Raji (cell line): ENCODE measurements around the gene RIPK1.

ENCODE experiments used
- POLR2A ChIP-seq: IDR thresholded peaks from 2 replicates; pipeline ENCODE4 v1.6.1; 2011; ENCODE audit warnings: low read depth, low read length, control low read depth; ENCODE audit not compliant: insufficient read depth

Gene RIPK1

DNA sequence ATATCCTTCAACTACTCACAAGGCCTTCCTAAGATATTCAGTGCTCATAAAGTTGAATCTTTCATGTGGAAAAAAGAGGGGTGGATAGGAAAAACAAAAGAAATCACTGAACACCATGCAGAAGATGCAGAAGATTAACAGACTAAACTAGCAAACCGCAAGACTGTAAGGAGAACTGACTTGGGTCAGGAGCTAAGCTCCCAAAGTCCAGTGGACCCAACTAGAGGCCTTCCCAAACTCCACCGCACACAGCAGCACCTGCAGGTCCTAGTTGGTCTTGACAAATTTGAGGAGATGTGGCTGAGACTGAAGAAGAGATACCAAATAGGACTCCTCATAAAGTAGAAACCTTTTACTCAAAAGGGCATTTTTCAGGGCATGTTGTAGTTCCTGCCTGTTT, 3.3 kb downstream of the RIPK1 start:
- TF ChIP-seq POLR2A: no peak

DNA sequence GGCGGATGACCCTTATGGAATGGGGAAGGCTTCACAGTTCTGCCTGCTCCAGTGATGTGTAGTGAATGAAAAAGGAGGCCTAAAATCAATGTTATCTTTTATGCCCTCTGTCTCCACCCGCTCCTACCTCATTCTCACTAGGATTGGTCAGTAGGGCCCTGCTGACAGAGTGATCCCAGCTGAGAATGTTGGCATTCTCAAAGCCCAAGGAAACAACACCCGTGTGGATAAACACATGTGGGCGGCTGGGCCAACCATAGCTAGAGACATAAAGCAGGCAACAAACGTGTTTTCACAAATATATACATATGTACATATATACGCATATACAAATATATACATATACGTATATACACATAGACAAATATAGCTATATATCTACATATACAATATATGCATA, 4.5 kb downstream of the RIPK1 start:
- no peak for TF ChIP-seq POLR2A

DNA sequence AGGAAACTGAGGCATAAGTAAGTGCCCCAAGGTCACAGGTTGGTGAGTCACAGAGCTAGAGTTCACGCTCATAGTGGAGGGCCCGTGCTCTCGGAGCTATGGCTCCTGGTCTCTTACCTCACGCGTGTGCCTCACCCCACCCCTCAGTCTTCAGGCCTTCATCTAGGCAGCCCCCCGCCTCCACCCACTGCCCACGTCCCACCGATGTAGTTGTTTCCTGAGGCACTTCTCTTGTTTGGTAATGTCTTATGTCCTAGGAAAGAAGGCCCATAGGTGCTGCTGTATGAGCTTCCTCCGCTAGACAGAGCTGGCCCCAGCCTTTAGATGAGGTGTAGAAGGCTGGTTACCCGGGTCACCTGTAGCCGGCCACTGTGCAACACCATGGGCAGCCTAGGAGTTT, 5.1 kb downstream of the RIPK1 start:
- TF ChIP-seq POLR2A: no peak

DNA sequence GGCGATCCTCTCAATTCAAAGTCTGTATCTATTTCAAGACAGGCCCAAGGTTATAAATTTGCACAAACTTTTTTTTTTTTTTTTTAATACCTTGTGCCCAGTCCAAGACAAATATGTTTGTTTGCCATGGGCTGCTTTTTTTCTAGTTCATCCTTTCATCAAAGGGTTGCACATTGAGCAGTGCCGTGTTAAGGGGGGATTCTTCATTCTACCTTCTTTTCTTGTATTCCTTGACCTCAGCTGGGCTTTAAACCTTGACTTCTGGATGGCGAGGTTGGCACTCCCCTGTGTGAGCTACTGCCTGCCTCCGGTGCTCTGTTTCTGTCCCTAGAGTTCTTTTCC, 7.4 kb downstream of the RIPK1 start:
- TF ChIP-seq POLR2A: no peak

DNA sequence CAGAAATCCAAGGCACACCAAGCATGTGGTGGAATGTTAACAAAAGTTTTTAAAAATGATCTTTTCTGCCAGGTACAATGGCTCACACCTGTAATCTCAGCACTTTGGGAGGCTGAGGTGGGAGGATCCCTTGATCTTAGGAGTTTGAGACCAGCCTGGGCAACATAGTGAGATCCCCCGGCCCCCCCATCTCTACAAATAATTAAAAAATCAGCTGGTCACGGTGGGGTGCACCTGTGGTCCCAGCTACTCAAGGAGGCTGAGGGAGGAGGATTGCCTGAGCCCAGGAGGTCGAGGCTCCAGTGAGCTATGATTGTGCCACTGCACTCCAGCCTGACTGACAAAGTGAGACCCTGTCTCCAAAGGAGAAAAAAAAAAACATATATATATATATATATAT, 8.0 kb downstream of the RIPK1 start:
- TF ChIP-seq POLR2A: no peak

DNA sequence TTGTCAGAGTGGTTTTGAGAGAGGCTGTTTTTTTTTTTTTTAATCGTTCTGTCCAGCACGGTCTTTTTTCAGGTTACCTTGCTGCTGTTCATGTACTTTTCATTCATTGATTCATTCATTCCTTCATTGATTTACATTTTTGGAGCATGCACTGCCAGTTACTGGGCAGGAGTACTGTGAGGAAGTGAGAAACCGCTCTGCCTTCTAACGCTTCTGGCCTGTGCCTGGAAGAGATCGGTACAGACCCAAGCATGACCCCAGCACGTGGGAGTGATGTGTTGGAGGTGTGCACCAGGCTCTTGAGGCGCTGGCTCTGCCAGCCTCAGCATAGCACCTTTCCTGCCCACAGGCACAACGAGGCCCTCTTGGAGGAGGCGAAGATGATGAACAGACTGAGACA, 9.1 kb downstream of the RIPK1 start:
- TF ChIP-seq POLR2A: no peak

DNA sequence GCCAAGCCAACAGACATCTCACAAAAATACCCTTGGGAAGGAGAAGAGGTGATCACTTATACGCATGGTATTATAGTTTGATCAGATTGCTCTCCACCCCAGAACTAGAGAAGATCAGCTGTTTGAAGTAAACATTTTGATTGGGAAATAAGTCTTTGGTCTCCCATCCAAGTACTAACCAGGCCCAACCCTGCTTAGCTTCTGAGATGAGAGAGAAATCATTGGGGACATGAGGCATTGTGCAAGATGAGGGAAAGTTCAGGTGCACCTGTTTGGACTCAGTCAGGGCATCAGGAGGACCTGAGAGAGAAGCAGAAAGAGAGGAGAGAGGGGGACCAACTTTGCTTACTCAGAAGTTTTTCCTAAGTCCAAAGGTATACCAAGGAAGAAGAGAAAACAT, 11.4 kb downstream of the RIPK1 start:
- no peak for TF ChIP-seq POLR2A

DNA sequence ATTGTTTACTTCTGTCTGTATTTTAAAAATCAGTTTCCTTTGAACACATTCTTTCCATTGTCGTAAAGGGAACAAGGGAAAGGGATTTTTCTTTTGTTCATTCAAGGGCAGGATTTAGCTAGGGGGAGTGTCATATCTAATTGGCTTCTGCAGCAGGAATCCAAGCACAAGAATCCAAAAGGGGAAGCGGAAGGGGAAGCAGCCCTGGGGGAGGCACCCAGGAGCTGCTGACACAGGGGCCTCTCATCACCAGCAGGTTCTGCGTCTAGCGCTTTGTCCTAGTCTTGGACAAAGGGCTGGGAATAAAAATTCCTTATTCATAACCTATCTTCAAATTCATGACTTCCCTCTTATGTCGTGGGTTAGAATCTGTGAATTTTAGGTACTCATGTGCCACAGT, 13.7 kb downstream of the RIPK1 start:
- no peak for TF ChIP-seq POLR2A

DNA sequence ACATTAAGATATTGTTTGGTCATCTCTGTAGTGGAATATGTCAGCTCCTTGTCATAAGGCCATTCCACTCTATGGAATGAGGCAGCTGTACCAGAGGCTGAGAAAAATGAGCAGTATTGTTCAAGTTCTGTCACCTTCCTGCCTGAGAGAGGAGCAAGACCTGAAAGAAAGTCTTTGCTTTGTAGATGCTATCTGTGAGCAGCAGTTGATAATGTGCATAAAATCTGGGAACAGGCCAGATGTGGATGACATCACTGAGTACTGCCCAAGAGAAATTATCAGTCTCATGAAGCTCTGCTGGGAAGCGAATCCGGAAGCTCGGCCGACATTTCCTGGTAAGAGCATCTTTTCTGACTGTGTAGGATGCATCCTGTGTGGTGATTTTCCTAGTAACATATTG, 16.8 kb downstream of the RIPK1 start:
- no peak for TF ChIP-seq POLR2A

DNA sequence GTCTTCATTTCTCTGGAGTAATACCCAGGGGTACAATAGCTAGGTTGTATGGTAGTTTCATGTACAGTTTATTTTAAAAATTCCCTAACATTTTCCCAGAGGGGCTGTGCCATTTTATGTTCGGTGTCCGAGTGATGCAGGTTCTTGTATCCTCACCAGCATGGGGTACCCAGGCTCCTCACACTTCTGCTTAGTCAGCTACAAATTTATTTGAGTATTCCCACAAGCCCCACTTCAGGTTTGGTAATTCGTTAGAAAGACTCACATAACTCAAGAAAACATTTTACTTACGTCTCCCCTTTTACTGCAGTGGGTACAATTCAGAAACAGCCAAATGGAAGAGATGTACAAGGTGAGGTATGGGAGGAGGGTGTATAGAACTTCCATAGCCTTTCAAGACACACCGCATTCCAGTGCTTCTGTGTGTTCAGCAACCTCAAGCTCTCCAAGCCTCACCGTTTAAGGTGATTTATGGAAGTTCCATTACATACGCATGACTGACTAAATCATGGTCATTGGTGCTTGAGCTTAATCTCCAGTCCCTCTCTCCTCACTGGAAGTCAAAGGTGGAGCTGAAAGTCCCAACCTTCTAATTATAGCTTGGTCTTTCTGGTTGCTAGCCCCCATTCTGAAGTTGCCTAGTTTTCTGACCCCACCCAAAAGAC, 18.1 kb downstream of the RIPK1 start:
- TF ChIP-seq POLR2A: no peak

DNA sequence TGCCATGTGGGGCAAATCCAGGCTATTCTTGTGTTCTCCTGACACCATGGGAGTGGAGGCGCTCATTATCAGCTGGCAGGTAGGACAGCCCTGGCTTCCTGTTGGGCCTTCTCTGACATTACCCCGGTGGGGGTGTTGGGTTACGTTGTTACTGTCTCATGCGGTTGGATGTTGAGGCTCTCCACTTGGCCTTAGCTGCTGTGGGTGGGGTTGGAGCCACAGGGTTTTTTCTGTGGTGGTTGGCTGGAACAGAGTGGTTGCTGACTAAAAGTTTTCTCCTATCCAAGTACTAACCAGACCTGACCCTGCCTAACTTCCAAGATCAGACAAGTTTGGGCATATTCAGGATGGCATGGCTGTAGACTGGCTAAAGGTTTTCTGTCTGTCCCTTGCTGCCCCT, 20.2 kb downstream of the RIPK1 start:
- no peak for TF ChIP-seq POLR2A

DNA sequence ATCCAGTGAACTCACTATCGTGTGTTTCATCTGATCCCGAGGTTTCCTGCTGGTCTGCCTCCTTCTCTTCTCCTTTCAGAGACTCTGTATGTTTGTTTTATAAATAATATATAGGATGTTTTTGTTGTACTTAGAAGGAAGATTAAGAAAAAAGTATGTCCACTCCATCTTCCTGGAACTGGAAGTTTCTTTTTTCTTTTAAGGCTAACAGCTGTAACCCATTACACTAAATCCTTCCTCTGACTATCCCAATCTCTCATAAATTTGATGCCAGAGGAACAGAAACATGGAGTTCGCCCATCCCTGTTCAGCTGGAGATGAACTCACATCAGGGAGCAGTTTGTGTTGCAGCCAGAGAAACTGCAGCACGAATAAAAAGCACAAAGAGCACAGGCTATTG, 20.7 kb downstream of the RIPK1 start:
- TF ChIP-seq POLR2A: no peak

DNA sequence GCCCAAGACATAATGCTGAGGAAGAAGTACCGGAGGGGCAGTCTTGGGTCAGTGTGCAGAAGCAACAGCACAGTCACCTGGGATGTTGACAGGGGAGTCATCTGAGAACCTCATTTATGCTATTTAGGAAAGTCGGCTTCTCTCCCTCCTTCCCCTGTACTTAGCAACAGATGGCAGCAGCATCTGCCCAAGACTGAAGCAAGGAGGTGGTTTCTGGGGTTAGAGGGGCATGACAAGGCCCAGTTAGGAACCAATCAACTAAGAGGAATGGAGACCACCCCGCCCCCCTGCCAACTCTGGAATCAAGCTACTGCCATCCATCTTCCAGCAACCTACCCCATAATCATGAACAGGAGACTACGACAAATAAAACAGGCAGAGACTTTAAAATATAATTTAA, 21.7 kb downstream of the RIPK1 start:
- no peak for TF ChIP-seq POLR2A

DNA sequence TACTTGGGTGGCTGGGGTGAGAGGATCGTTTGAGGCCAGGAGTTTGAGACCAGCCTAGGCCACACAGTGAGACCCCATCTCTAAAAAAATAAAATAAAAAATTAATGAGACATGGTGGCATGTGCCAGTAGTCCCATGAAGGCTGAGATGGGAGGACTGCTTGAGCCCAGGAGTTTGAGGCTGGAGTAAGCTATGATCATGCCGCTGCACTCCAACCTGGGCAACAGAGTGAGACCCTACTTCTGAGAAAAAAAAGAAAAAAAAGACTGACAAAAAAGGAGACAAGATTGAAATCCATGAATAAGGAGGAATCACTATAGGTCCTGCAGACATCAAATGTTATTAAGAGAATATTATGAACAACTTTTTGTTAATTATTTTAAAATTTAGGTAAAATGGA, 26.5 kb downstream of the RIPK1 start:
- no peak for TF ChIP-seq POLR2A

DNA sequence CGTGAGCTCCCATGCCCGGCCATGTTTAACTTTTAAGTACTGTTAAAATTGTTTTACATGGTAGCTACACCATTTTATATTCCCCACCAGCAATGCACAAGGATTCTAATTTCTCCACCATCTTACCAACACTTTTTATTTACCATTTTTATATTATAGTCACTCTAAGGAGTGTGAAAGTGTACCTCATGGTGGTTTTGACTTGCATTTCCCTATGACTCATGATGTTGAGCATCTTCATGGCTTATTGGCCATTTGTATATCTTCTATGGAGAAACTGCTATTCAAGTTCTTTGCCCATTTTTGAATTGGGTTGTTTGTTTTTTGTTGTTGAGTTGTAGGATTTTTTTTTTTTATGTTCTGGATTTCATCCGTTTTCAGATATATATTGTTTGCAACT, 34.6 kb downstream of the RIPK1 start:
- TF ChIP-seq POLR2A: no peak

DNA sequence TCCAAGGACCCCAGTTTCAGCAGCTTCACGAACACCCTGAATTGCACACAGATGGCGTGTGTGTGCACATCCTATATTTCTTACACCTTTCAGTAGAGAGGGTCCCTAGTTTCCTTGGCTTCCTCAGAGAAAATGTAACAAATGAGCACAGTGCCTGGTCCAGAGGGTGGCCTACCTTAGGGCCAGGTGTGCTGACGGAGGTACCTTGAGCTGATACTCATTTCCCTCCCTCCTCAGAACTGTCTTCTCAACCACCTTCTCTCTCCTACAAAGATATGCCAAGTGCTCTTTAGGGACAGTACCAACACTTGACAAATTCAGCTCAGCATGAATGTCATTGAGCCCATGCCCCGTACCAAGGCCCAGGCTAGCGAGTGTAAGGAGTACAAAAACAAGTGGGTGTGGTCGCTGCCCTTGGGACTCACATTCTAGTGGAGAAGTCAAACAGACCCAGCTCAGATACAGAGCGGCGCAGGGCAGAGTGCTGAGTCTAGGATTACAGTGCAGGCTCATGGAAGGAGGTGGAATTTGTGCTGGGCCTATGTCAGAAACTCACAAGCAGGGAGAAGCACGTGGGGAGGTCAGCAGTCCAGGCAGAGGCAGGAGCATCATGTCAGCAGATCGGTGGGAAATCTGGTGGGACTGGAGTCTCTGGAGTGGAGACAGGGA, 40.6 kb downstream of the RIPK1 start:
- TF ChIP-seq POLR2A: no peak

DNA sequence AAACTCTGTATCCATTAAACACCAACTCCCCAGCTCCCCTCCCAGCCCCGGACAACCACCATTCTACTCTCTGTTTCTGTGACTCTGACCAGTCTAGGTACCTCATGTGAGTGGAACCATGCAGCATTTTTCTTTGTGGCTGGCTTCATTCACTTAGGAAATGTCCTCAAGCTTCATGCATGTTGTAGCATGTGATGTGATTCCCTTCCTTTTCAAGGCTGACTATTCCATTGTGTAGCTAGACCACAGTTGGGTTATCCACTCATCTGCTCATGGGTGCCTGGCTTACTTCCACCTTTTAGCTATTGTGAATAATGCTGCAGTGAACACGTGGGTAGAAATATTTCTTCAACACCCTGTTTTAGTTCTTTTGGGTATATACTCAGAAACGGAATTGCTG, 41.5 kb downstream of the RIPK1 start:
- TF ChIP-seq POLR2A: no peak
